H9 (cell line): ENCODE results near the gene CLEC16A. TPM values are rescaled to one million over a fixed set of nuclear protein-coding genes. Genes with fewer than 3 reads are reported as not detected.

Experiments
- DNase-seq: peaks from one replicate; pipeline ENCODE4 v3.0.0-alpha.2; 2017
- H2AFZ ChIP-seq: one replicate; pipeline ENCODE4 v1.6.1; 2013; ENCODE audit warnings: mild to moderate bottlenecking, low read length, control low read depth, moderate library complexity
- H2AK5ac ChIP-seq: 2 replicates; pipeline ENCODE4 v1.6.1; 2013; ENCODE audit warnings: low read length, control low read depth, mixed read lengths; ENCODE audit not compliant: insufficient read length
- H2BK120ac ChIP-seq: one replicate; pipeline ENCODE4 v1.6.1; 2013; ENCODE audit warnings: low read depth, mild to moderate bottlenecking, low read length, control low read depth, inconsistent platforms; ENCODE audit not compliant: poor library complexity, severe bottlenecking
- H2BK12ac ChIP-seq: 2 replicates; pipeline ENCODE4 v1.6.1; 2013; ENCODE audit warnings: low read length, control low read depth, mixed read lengths, low read depth; ENCODE audit not compliant: insufficient read length
- H2BK15ac ChIP-seq: 2 replicates; pipeline ENCODE4 v1.6.1; 2013; ENCODE audit warnings: low read depth, low read length, control low read depth
- H2BK20ac ChIP-seq: one replicate; pipeline ENCODE4 v1.6.1; 2013; ENCODE audit warnings: low read depth, mild to moderate bottlenecking, low read length, control low read depth, inconsistent platforms; ENCODE audit not compliant: poor library complexity, severe bottlenecking
- H2BK5ac ChIP-seq: 2 replicates; pipeline ENCODE4 v1.6.1; 2013; ENCODE audit warnings: low read length, control low read depth, mixed read lengths; ENCODE audit not compliant: insufficient read length
- H3K14ac ChIP-seq: 2 replicates; pipeline ENCODE4 v1.6.1; 2013; ENCODE audit warnings: low read length, control low read depth; ENCODE audit not compliant: insufficient read depth
- H3K18ac ChIP-seq: 2 replicates; pipeline ENCODE4 v1.6.1; 2013; ENCODE audit warnings: low read depth, mild to moderate bottlenecking, mixed read lengths, low read length, control low read depth; ENCODE audit not compliant: insufficient read length
- H3K23ac ChIP-seq: 2 replicates; pipeline ENCODE4 v1.6.1; 2013; ENCODE audit warnings: low read length, control low read depth, mixed read lengths, low read depth; ENCODE audit not compliant: insufficient read length
- H3K23me2 ChIP-seq: 2 replicates; pipeline ENCODE4 v1.6.1; 2013; ENCODE audit warnings: low read depth, mild to moderate bottlenecking, mixed read lengths, low read length, control low read depth; ENCODE audit not compliant: insufficient read length, poor library complexity, severe bottlenecking
- H3K27ac ChIP-seq: 2 replicates; pipeline ENCODE4 v1.5.1; 2013; ENCODE audit warnings: low read length, control low read depth, mixed read lengths, low read depth; ENCODE audit not compliant: insufficient read length
- H3K27me3 ChIP-seq: 2 replicates; pipeline ENCODE4 v1.6.1; 2013; ENCODE audit warnings: low read length, control low read depth, inconsistent platforms; ENCODE audit not compliant: insufficient read depth
- H3K4ac ChIP-seq: 2 replicates; pipeline ENCODE4 v1.6.1; 2013; ENCODE audit warnings: low read depth, mild to moderate bottlenecking, control low read depth, inconsistent platforms, low read length, moderate library complexity
- H3K4me1 ChIP-seq: 2 replicates; pipeline ENCODE4 v1.6.1; 2013; ENCODE audit warnings: low read length, control low read depth, inconsistent platforms; ENCODE audit not compliant: insufficient read depth
- H3K4me2 ChIP-seq: 2 replicates; pipeline ENCODE4 v1.6.1; 2013; ENCODE audit warnings: low read length, control low read depth, mixed read lengths; ENCODE audit not compliant: insufficient read length, insufficient read depth
- H3K56ac ChIP-seq: 2 replicates; pipeline ENCODE4 v1.6.1; 2013; ENCODE audit warnings: low read depth, mild to moderate bottlenecking, mixed read lengths, low read length, control low read depth; ENCODE audit not compliant: insufficient read length
- H3K79me1 ChIP-seq: 2 replicates; pipeline ENCODE4 v1.6.1; 2013; ENCODE audit warnings: low read depth, mild to moderate bottlenecking, moderate library complexity, low read length, control low read depth, inconsistent platforms; ENCODE audit not compliant: insufficient read depth, poor library complexity, severe bottlenecking
- H3K79me2 ChIP-seq: 2 replicates; pipeline ENCODE4 v1.6.1; 2013; ENCODE audit warnings: low read length, control low read depth, inconsistent platforms; ENCODE audit not compliant: insufficient read depth
- H3K9ac ChIP-seq: 2 replicates; pipeline ENCODE4 v1.6.1; 2013; ENCODE audit warnings: low read length, control low read depth, mixed read lengths; ENCODE audit not compliant: insufficient read length; ENCODE audit errors: extremely low read depth
- H3K9me3 ChIP-seq: one replicate; pipeline ENCODE4 v1.6.1; 2013; ENCODE audit warnings: low read depth, low read length, inconsistent platforms; ENCODE audit not compliant: control insufficient read depth
- H3T11ph ChIP-seq: one replicate; pipeline ENCODE4 v1.6.1; 2013; ENCODE audit warnings: mild to moderate bottlenecking, low read length, control low read depth, inconsistent platforms
- H4K20me1 ChIP-seq: one replicate; pipeline ENCODE4 v1.6.1; 2013; ENCODE audit not compliant: control insufficient read depth, insufficient read length, insufficient read depth
- H4K5ac ChIP-seq: 2 replicates; pipeline ENCODE4 v1.6.1; 2013; ENCODE audit warnings: low read depth, mild to moderate bottlenecking, mixed read lengths, low read length, control low read depth; ENCODE audit not compliant: insufficient read length
- H4K8ac ChIP-seq: replicated peaks from 2 replicates; pipeline ENCODE4 v1.6.1; 2013; ENCODE audit warnings: low read length, control low read depth, mixed read lengths, low read depth; ENCODE audit not compliant: insufficient read length
- H4K91ac ChIP-seq: 2 replicates; pipeline ENCODE4 v1.6.1; 2013; ENCODE audit warnings: low read depth, mild to moderate bottlenecking, moderate library complexity, mixed read lengths, low read length, control low read depth; ENCODE audit not compliant: insufficient read length
- H3K27ac Mint-ChIP-seq, 3 experiments: 2 replicates in 2 of 3; 3 replicates in 1 of 3; pipeline ENCODE4 v1.8.0; 2020 to 2021; ENCODE audit warnings: mixed read lengths in 3 of 3, mild to moderate bottlenecking in 1 of 3, moderate library complexity in 1 of 3
- H3K27me3 Mint-ChIP-seq: 2 replicates; pipeline ENCODE4 v1.8.0; 2021; ENCODE audit warnings: low read depth, mild to moderate bottlenecking, moderate library complexity, mixed read lengths
- H3K36me3 Mint-ChIP-seq, 3 experiments: 2 replicates in 2 of 3; 3 replicates in 1 of 3; pipeline ENCODE4 v1.8.0; 2020 to 2021; ENCODE audit warnings: low read depth in 3 of 3, mixed read lengths in 3 of 3; ENCODE audit not compliant: insufficient read depth in 1 of 3
- H3K4me1 Mint-ChIP-seq, 2 experiments: 2 replicates each; pipeline ENCODE4 v1.8.0; 2020; ENCODE audit warnings: mixed read lengths in 2 of 2
- H3K4me3 Mint-ChIP-seq, 2 experiments: 2 replicates in 1 of 2; 3 replicates in 1 of 2; pipeline ENCODE4 v1.8.0; 2020 to 2021; ENCODE audit warnings: mild to moderate bottlenecking in 2 of 2, mixed read lengths in 2 of 2, moderate library complexity in 1 of 2
- H3K9me3 Mint-ChIP-seq, 2 experiments: 2 replicates in 1 of 2; 3 replicates in 1 of 2; pipeline ENCODE4 v1.8.0; 2020; ENCODE audit warnings: mild to moderate bottlenecking in 2 of 2, mixed read lengths in 2 of 2, moderate library complexity in 1 of 2
- CTCF ChIP-seq: fragments of 200-600 bp; sonication (generic); conservative IDR thresholded peaks from 3 replicates; pipeline ENCODE4 v1.8.0; 2021; ENCODE audit warnings: antibody characterized with exemption, mild to moderate bottlenecking
- WGBS: extraction: QIAGEN DNeasy Blood & Tissue Kit; methylation state at CpG from one replicate; pipeline ENCODE4 v1.1.7; 2013; ENCODE audit warnings: missing lambda C conversion rate, low lambda C conversion rate, mixed read lengths; ENCODE audit not compliant: insufficient read length; ENCODE audit errors: extremely low coverage; 5-methylcytosine and 5-hydroxymethylcytosine counted together
- total RNA-seq: library from RNA; stranded (reverse); gene quantifications from 2 replicates; pipeline ENCODE4 v1.2.1, GENCODE V29; 2021

The CLEC16A gene
- total RNA-seq, 1 experiment from 2014 or later, result 15.2 TPM

- no peak overlapping the region for H3K27ac Mint-ChIP-seq
- Histone ChIP-seq H2AK5ac (no peak overlapping the region), H3T11ph (no peak overlapping the region), H3K27me3 (no peaks in the 10 kb centered on the region), H3K9ac (no peak overlapping the region), H2BK120ac (no peak overlapping the region), H2AFZ (no peak overlapping the region), H3K4me2 (no peak overlapping the region), H3K23ac (no peak overlapping the region), H4K91ac (no peak overlapping the region), H3K79me2 (no peaks in the 10 kb centered on the region), H3K23me2 (no peaks in the 10 kb centered on the region), H2BK5ac (no peak overlapping the region), H3K4ac (no peak overlapping the region), H3K18ac (no peak overlapping the region), H2BK20ac (no peak overlapping the region), H3K27ac (no peak overlapping the region), H3K9me3 (no peaks in the 10 kb centered on the region), H3K4me1 (no peaks in the 10 kb centered on the region; the same call in 1 of the 2 replicates), H3K14ac (no peak overlapping the region), H3K56ac (no peak overlapping the region), H2BK15ac (no peak overlapping the region), H4K5ac (no peak overlapping the region), H4K20me1 (no peaks in the 10 kb centered on the region), H2BK12ac (peak overlapping the region; percentile 28), H4K8ac (no peak overlapping the region), H3K79me1 (no peaks in the 10 kb centered on the region)
- no CpG with 5 or more reads among the region's 10 CpGs for WGBS
- DNase-seq, result no peak
- H3K4me1 Mint-ChIP-seq, result peaks cover 31 to 32% of the 10 kb centered on the region in 2 experiments
- no peak overlapping the region for H3K4me3 Mint-ChIP-seq
- no peaks in the 10 kb centered on the region for H3K36me3 Mint-ChIP-seq
- H3K9me3 Mint-ChIP-seq, result no peaks in the 10 kb centered on the region
- TF ChIP-seq CTCF, result no peak
- peaks cover 10% of the 10 kb centered on the region for H3K27me3 Mint-ChIP-seq
These were observed 256.2 kb downstream of the CLEC16A start for GRCh38 chr16:11200592-11200991.
